Measurements from ENCODE around the gene RECQL5. TPM values are rescaled to one million over a fixed set of nuclear protein-coding genes. Genes with fewer than 3 reads are reported as not detected.

RECQL5 gene
- total RNA-seq, 1 donor from 2014 or later = 64.7 TPM

DNA sequence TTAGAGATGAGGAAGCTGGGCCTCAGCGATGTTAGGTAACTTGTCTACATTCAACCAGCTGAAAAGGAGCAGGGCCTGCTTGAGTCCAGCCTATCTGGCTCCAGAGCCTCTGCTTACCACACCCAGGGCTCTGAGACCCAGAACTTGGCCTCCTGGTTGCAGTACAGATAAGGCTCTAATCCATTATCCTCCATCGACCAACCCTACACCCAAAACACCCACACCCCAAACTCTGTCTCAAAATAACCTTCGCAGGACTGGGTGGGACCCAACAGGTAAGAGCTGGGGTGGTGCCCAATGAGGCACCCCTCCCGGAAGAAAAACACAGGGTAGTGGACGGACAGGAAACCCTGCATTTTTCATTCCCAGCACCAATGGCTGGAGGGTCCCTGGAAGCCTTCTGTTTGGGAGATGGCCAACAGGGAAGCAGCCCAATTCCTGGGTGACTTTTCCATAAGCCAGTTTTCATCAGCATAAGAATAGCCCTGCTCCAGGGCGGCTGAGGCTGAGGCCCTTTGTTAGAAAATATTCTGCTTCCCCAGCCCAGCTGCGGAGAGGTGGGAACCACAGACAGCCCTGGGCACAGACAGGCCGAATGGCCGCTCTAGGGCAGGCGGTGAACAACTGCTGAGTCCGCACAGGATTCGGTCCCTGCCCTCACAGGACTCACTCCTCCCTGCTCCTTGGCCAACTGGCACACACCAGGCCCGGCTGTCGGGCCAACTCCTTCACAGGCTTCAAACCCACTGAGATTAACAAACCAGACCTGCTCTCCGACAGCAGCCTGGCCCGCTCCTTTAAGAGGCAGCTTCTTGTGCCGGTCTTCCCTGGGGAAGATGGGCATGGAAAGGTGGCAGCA is 23.9 kb downstream of the RECQL5 start:
- Mint-ChIP-seq H3K27ac (peak overlapping the region; percentile 96), H3K9me3 (no peaks in the 10 kb centered on the region), H3K27me3 (no peaks in the 10 kb centered on the region), H3K4me3 (peak overlapping the region; percentile 71), H3K36me3 (no peaks in the 10 kb centered on the region), H3K4me1 (ENCODE audit: unreplicated experiment) (peaks cover 18% of the 10 kb centered on the region)
- no peak for DNase-seq (ENCODE audit: extremely low spot score, unreplicated experiment)
- TF ChIP-seq, protein P1, sequence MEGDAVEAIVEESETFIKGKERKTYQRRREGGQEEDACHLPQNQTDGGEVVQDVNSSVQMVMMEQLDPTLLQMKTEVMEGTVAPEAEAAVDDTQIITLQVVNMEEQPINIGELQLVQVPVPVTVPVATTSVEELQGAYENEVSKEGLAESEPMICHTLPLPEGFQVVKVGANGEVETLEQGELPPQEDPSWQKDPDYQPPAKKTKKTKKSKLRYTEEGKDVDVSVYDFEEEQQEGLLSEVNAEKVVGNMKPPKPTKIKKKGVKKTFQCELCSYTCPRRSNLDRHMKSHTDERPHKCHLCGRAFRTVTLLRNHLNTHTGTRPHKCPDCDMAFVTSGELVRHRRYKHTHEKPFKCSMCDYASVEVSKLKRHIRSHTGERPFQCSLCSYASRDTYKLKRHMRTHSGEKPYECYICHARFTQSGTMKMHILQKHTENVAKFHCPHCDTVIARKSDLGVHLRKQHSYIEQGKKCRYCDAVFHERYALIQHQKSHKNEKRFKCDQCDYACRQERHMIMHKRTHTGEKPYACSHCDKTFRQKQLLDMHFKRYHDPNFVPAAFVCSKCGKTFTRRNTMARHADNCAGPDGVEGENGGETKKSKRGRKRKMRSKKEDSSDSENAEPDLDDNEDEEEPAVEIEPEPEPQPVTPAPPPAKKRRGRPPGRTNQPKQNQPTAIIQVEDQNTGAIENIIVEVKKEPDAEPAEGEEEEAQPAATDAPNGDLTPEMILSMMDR (conservative IDR thresholded peaks at IDR 0.05) = no peak

DNA sequence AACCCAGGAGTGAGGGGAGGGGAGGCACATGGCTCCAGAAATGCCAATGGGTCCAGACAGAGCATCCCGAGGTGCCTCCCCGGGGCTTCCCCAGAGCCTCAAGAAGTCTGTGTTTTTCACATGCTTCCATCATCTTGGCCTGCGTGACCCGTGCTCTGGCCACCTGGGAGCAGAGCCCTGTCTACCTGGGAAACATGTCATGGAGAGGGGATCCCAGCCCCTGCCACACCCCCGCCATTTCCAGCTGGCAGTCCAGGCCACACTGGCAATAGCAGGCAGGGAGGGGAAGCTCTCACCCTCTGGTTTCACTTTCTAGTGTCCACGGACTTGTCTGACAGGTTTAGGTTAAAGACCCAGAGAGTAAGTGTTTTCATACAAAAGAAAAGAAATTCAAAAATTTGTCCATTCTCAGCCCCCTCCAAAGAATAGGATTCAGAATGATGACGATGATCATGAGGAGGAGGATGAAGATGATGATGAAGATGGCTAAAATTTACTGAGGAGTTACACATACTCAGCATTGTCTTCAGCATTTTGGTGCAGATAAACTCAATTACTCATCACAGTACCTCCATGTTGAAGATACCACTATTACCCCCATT is 24.7 kb downstream of the RECQL5 start:
- Mint-ChIP-seq H3K4me1 (ENCODE audit: unreplicated experiment) (peaks cover 15% of the 10 kb centered on the region), H3K9me3 (no peaks in the 10 kb centered on the region), H3K36me3 (no peaks in the 10 kb centered on the region), H3K27me3 (no peaks in the 10 kb centered on the region), H3K27ac (peak overlapping the region; percentile 96), H3K4me3 (peak overlapping the region; percentile 71)
- no peak for DNase-seq (ENCODE audit: extremely low spot score, unreplicated experiment)
- TF ChIP-seq, protein P1 (conservative IDR thresholded peaks at IDR 0.05) = no peak

DNA sequence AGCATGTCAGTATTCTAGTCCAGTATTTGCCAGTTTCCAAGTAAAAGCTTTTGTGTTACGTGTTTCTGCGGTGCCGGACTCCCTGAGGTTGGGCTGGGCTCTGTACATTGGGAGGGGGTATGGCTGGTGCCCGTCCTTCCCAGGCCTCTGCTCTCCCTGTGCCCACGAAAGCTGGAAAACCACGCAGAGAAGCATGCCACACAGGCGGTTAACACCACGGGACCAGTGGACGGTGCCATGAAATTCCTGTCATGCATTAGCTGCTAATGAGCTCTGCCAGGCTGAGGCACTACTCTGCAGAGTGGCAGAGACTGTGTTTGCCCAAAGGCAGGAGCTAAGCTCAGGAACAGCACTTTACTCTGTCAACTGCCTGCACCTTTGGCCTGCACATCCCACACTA is 25.6 kb downstream of the RECQL5 start:
- Mint-ChIP-seq H3K9me3 (no peaks in the 10 kb centered on the region), H3K27ac (peak overlapping the region; percentile 96), H3K36me3 (no peaks in the 10 kb centered on the region), H3K4me1 (ENCODE audit: unreplicated experiment) (peaks cover 15% of the 10 kb centered on the region), H3K27me3 (no peaks in the 10 kb centered on the region), H3K4me3 (peak overlapping the region; percentile 71)
- TF ChIP-seq, protein P1 (conservative IDR thresholded peaks at IDR 0.05) = no peak
- no peak for DNase-seq (ENCODE audit: extremely low spot score, unreplicated experiment)

DNA sequence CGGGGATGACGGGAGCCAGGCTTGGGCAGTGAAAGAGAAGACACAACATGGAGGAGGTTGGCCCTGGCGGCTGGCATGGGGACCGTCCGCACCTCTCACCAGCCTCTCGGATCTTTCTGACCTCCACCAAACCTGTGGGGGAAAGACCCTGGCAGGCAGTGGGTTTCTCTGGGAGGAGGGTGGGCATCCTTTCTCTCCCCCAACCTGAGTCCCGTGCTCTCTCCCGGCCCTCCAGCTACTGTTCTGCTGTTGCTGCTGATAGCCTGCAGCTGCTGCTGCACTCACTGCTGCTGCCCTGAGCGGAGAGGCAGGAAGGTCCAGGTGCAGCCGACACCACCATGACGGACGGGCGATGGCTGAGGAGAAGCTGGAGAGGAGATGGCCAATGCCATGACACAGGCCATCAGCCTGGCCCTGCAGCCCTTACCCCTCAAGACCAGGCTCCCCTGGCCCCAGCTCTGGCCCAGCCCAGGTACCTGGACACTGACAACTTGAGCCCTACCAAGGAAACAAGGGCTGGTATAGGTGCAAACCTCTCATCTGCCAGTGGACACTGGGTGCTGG is 26.3 kb downstream of the RECQL5 start:
- TF ChIP-seq, protein P1 (conservative IDR thresholded peaks at IDR 0.05) = no peak
- H3K36me3 Mint-ChIP-seq = no peaks in the 10 kb centered on the region
- H3K4me3 Mint-ChIP-seq = peak overlapping the region; percentile 83
- H3K9me3 Mint-ChIP-seq = no peaks in the 10 kb centered on the region
- DNase-seq (ENCODE audit: extremely low spot score, unreplicated experiment) = no peak
- H3K27me3 Mint-ChIP-seq = no peaks in the 10 kb centered on the region
- H3K27ac Mint-ChIP-seq = peak overlapping the region; percentile 96
- H3K4me1 Mint-ChIP-seq (ENCODE audit: unreplicated experiment) = peaks cover 8% of the 10 kb centered on the region

DNA sequence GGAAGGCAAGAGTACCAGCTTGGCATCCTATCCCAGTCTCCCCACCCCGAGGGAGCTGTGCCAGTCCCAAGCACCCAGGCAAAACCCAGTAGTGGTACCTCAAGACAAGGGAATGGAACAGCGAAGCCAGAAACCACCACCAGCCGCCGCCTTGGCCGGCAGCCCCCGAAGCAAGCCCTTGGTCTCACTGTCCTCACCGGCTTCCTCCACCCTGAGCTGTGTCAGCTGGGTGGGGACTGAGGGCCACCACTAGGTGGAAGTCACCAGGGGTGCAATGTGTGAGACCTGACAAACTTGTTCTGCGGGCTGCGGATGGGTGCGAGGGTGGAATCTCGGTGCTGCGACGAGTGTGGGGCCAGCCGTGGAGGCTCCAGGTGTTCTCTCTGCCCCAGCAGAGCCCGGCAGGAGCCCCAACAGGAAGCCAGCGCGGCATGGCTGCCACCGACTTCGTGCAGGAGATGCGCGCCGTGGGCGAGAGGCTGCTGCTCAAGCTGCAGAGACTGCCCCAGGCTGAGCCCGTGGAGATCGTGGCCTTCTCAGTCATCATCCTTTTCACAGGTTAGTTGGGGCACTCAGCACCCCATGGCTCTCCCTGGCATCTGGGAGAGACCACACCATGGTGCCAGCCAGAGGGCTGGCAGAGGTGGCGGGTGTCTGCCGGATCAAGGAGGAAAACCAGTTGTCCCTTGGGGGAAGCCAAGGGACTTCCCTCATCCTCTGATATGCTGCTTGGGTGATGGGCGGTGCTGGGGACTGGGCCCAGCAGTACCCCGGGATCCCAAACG is 27.0 kb downstream of the RECQL5 start:
- H3K27ac Mint-ChIP-seq = peak overlapping the region; percentile 89
- H3K4me1 Mint-ChIP-seq (ENCODE audit: unreplicated experiment) = peaks cover 2% of the 10 kb centered on the region
- no peaks in the 10 kb centered on the region for H3K27me3 Mint-ChIP-seq
- no peaks in the 10 kb centered on the region for H3K9me3 Mint-ChIP-seq
- peak overlapping the region; percentile 83 for H3K4me3 Mint-ChIP-seq
- H3K36me3 Mint-ChIP-seq = no peaks in the 10 kb centered on the region
- DNase-seq (ENCODE audit: extremely low spot score, unreplicated experiment) = no peak
- TF ChIP-seq, protein P1 (conservative IDR thresholded peaks at IDR 0.05) = peak; percentile 29
